WTC11 (cell line): ENCODE measurements around the gene MAP7D1.

Source experiments
- FOXK1 ChIP-seq: sonication (generic); formaldehyde crosslinking; IDR thresholded peaks from 2 replicates; pipeline ENCODE4 v1.8.0; 2022; ENCODE audit warnings: mild to moderate bottlenecking, moderate library complexity, missing genetic modification reagents
- NFE2L1 ChIP-seq: sonication (generic); formaldehyde crosslinking; IDR thresholded peaks from 2 replicates; pipeline ENCODE4 v1.8.1; 2023; ENCODE audit warnings: missing genetic modification reagents
- SMAD3 ChIP-seq: sonication (generic); formaldehyde crosslinking; IDR thresholded peaks from 2 replicates; pipeline ENCODE4 v1.8.0; 2022; ENCODE audit warnings: missing genetic modification reagents, mild to moderate bottlenecking, borderline replicate concordance
- SP1 ChIP-seq: sonication (generic); formaldehyde crosslinking; conservative IDR thresholded peaks from 2 replicates; pipeline ENCODE4 v1.8.1; 2022; ENCODE audit warnings: missing genetic modification reagents
- TF ChIP-seq, protein P1 (sequence below): sonication (generic); formaldehyde crosslinking; IDR thresholded peaks from 2 replicates; pipeline ENCODE4 v1.8.1; 2022; ENCODE audit warnings: low read depth, missing genetic modification reagents, borderline replicate concordance
- TF ChIP-seq, protein P2 (sequence below): fragments of 200-600 bp; IDR thresholded peaks from 2 replicates; pipeline ENCODE4 v1.8.0; 2022; ENCODE audit warnings: antibody characterized with exemption
- TF ChIP-seq, protein P3 (sequence below): sonication (generic); formaldehyde crosslinking; IDR thresholded peaks from 2 replicates; pipeline ENCODE4 v1.8.0; 2022; ENCODE audit warnings: mild to moderate bottlenecking, missing genetic modification reagents
- TF ChIP-seq, protein P4 (sequence below): sonication (generic); formaldehyde crosslinking; IDR thresholded peaks from 2 replicates; pipeline ENCODE4 v1.8.0; 2023; ENCODE audit warnings: missing genetic modification reagents, mild to moderate bottlenecking, borderline replicate concordance
- TF ChIP-seq, protein P5 (sequence below): fragments of 250-450 bp; sonication (Bioruptor Pico); IDR thresholded peaks from 2 replicates; pipeline ENCODE4 v1.9.0; 2021; ENCODE audit warnings: mild to moderate bottlenecking

DNA sequence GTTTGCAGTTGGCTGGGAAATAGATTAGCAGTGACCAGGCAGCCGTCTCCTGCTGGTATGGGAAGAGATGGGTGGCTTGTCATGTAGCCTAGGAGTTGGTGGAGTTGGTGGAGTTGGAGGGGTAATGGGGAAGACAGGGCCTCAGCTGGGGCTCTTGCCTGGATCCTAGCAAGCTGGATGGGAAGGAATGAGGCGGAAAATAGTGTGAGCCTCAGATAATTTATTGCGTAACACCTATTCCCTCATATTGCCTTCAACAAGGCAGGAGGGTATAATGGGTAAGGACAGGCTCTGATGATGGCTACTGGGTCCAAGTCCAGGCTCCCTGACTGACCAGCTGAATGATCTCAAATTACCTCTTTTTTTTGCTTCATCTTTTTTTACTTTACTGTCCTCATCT is 12.6 kb downstream of the MAP7D1 start:
- TF ChIP-seq, protein P1, sequence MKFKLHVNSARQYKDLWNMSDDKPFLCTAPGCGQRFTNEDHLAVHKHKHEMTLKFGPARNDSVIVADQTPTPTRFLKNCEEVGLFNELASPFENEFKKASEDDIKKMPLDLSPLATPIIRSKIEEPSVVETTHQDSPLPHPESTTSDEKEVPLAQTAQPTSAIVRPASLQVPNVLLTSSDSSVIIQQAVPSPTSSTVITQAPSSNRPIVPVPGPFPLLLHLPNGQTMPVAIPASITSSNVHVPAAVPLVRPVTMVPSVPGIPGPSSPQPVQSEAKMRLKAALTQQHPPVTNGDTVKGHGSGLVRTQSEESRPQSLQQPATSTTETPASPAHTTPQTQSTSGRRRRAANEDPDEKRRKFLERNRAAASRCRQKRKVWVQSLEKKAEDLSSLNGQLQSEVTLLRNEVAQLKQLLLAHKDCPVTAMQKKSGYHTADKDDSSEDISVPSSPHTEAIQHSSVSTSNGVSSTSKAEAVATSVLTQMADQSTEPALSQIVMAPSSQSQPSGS, result no peak
- TF ChIP-seq, protein P2, sequence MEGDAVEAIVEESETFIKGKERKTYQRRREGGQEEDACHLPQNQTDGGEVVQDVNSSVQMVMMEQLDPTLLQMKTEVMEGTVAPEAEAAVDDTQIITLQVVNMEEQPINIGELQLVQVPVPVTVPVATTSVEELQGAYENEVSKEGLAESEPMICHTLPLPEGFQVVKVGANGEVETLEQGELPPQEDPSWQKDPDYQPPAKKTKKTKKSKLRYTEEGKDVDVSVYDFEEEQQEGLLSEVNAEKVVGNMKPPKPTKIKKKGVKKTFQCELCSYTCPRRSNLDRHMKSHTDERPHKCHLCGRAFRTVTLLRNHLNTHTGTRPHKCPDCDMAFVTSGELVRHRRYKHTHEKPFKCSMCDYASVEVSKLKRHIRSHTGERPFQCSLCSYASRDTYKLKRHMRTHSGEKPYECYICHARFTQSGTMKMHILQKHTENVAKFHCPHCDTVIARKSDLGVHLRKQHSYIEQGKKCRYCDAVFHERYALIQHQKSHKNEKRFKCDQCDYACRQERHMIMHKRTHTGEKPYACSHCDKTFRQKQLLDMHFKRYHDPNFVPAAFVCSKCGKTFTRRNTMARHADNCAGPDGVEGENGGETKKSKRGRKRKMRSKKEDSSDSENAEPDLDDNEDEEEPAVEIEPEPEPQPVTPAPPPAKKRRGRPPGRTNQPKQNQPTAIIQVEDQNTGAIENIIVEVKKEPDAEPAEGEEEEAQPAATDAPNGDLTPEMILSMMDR, result no peak
- TF ChIP-seq FOXK1 (CRISPR knock-in tag), result no peak
- TF ChIP-seq SP1 (CRISPR knock-in tag), result no peak
- TF ChIP-seq, protein P3, sequence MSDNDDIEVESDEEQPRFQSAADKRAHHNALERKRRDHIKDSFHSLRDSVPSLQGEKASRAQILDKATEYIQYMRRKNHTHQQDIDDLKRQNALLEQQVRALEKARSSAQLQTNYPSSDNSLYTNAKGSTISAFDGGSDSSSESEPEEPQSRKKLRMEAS (CRISPR knock-in tag), result no peak
- TF ChIP-seq SMAD3 (CRISPR knock-in tag), result no peak
- TF ChIP-seq, protein P4, sequence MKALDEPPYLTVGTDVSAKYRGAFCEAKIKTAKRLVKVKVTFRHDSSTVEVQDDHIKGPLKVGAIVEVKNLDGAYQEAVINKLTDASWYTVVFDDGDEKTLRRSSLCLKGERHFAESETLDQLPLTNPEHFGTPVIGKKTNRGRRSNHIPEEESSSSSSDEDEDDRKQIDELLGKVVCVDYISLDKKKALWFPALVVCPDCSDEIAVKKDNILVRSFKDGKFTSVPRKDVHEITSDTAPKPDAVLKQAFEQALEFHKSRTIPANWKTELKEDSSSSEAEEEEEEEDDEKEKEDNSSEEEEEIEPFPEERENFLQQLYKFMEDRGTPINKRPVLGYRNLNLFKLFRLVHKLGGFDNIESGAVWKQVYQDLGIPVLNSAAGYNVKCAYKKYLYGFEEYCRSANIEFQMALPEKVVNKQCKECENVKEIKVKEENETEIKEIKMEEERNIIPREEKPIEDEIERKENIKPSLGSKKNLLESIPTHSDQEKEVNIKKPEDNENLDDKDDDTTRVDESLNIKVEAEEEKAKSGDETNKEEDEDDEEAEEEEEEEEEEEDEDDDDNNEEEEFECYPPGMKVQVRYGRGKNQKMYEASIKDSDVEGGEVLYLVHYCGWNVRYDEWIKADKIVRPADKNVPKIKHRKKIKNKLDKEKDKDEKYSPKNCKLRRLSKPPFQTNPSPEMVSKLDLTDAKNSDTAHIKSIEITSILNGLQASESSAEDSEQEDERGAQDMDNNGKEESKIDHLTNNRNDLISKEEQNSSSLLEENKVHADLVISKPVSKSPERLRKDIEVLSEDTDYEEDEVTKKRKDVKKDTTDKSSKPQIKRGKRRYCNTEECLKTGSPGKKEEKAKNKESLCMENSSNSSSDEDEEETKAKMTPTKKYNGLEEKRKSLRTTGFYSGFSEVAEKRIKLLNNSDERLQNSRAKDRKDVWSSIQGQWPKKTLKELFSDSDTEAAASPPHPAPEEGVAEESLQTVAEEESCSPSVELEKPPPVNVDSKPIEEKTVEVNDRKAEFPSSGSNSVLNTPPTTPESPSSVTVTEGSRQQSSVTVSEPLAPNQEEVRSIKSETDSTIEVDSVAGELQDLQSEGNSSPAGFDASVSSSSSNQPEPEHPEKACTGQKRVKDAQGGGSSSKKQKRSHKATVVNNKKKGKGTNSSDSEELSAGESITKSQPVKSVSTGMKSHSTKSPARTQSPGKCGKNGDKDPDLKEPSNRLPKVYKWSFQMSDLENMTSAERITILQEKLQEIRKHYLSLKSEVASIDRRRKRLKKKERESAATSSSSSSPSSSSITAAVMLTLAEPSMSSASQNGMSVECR (CRISPR knock-in tag), result no peak
- TF ChIP-seq, protein P5, sequence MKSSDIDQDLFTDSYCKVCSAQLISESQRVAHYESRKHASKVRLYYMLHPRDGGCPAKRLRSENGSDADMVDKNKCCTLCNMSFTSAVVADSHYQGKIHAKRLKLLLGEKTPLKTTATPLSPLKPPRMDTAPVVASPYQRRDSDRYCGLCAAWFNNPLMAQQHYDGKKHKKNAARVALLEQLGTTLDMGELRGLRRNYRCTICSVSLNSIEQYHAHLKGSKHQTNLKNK (CRISPR knock-in tag), result no peak
- TF ChIP-seq NFE2L1 (CRISPR knock-in tag), result no peak
